HepG2 (cell line): ENCODE data around the gene NYAP1. TPM values are rescaled to one million over a fixed set of nuclear protein-coding genes. Genes with fewer than 3 reads are reported as not detected.

Experiments used
- BCL6 ChIP-seq: IDR thresholded peaks from 2 replicates; pipeline ENCODE4 v1.6.1; 2016; ENCODE audit warnings: missing genetic modification reagents, missing compliant biosample characterization
- DDIT3 ChIP-seq: sonication (generic); formaldehyde crosslinking; IDR thresholded peaks from 2 replicates; pipeline ENCODE4 v1.4.0; 2020; ENCODE audit warnings: mild to moderate bottlenecking, missing genetic modification reagents
- GFI1 ChIP-seq: sonication (generic); formaldehyde crosslinking; IDR thresholded peaks from 2 replicates; pipeline ENCODE4 v1.5.0; 2020; ENCODE audit warnings: missing genetic modification reagents, mild to moderate bottlenecking, borderline replicate concordance
- HCFC1 ChIP-seq: fragments of 150-350 bp; IDR thresholded peaks from 2 replicates; pipeline ENCODE4 v1.6.1; 2014; ENCODE audit warnings: low read depth, low read length
- HNF4A ChIP-seq: sonication (generic); formaldehyde crosslinking; IDR thresholded peaks from 2 replicates; pipeline ENCODE4 v1.4.0; 2020; ENCODE audit warnings: missing genetic modification reagents
- LBX2 ChIP-seq: sonication (generic); formaldehyde crosslinking; IDR thresholded peaks from 2 replicates; pipeline ENCODE4 v1.5.0; 2020; ENCODE audit warnings: missing genetic modification reagents, mild to moderate bottlenecking, borderline replicate concordance
- NFKBIZ ChIP-seq: IDR thresholded peaks from 2 replicates; pipeline ENCODE4 v1.6.1; 2018; ENCODE audit warnings: missing genetic modification reagents, missing compliant biosample characterization
- PLSCR1 ChIP-seq: sonication (generic); formaldehyde crosslinking; IDR thresholded peaks from 2 replicates; pipeline ENCODE4 v1.5.0; 2020; ENCODE audit warnings: missing genetic modification reagents, mild to moderate bottlenecking, borderline replicate concordance
- PPARG ChIP-seq: conservative IDR thresholded peaks from 2 replicates; pipeline ENCODE4 v1.6.1; 2016; ENCODE audit warnings: missing biosample characterization, missing genetic modification reagents
- RBM39 ChIP-seq: fragments of 200-400 bp; formaldehyde crosslinking; IDR thresholded peaks from one replicate; pipeline ENCODE4 v1.6.1; 2018; ENCODE audit warnings: antibody characterized with exemption, mild to moderate bottlenecking, low read depth, low read length; ENCODE audit not compliant: poor library complexity, severe bottlenecking
- SKI ChIP-seq: fragments of 450-650 bp; IDR thresholded peaks from one replicate; pipeline ENCODE4 v1.6.1; 2018; ENCODE audit warnings: mild to moderate bottlenecking; ENCODE audit not compliant: partially characterized antibody
- TEAD3 ChIP-seq: optimal IDR thresholded peaks from 2 replicates; pipeline ENCODE3; 2016; ENCODE audit warnings: borderline replicate concordance
- ZBTB40 ChIP-seq, 2 experiments: fragments of 450-650 bp in 1 of 2; sonication (generic) in 1 of 2; formaldehyde crosslinking in 1 of 2; IDR thresholded peaks; 2 replicates each; pipeline versions ENCODE4 v1.6.1 to v1.8.0; 2016 to 2022; ENCODE audit warnings: antibody characterized with exemption in 1 of 2, mild to moderate bottlenecking in 1 of 2, missing genetic modification reagents in 1 of 2
- ZKSCAN5 ChIP-seq: sonication (generic); formaldehyde crosslinking; IDR thresholded peaks from 2 replicates; pipeline ENCODE4 v1.5.1; 2020; ENCODE audit warnings: mild to moderate bottlenecking, missing genetic modification reagents
- ZNF138 ChIP-seq: sonication (generic); formaldehyde crosslinking; IDR thresholded peaks from 2 replicates; pipeline ENCODE4 v1.5.0; 2020; ENCODE audit warnings: mild to moderate bottlenecking, low read depth, missing genetic modification reagents
- ZNF224 ChIP-seq: sonication (generic); formaldehyde crosslinking; IDR thresholded peaks from 2 replicates; pipeline ENCODE4 v1.5.0; 2020; ENCODE audit warnings: mild to moderate bottlenecking, missing genetic modification reagents
- ZNF530 ChIP-seq: sonication (generic); formaldehyde crosslinking; IDR thresholded peaks from 2 replicates; pipeline ENCODE4 v1.5.0; 2020; ENCODE audit warnings: low read depth, mild to moderate bottlenecking, missing genetic modification reagents
- ZNF605 ChIP-seq: sonication (generic); formaldehyde crosslinking; IDR thresholded peaks from 2 replicates; pipeline ENCODE4 v1.8.0; 2022; ENCODE audit warnings: mild to moderate bottlenecking, missing genetic modification reagents
- ZNF761 ChIP-seq: sonication (generic); formaldehyde crosslinking; conservative IDR thresholded peaks from 2 replicates; pipeline ENCODE4 v1.4.0; 2020; ENCODE audit warnings: mild to moderate bottlenecking, missing genetic modification reagents
- polyA plus RNA-seq, 8 experiments: library from polyadenylated mRNA; depleted of rRNA in 3 of 8; stranded (reverse) in 7 of 8; unstranded in 1 of 8; fragments of >200 nt; fragmentation: Illumina TruSeq in 4 of 8; extraction: Trizol in 4 of 8; gene quantifications; 2 replicates each; pipeline versions ENCODE4 v1.2.1 to v1.2.3, GENCODE V29; 2011 to 2016; ENCODE audit warnings: low read depth in 4 of 8, missing spikeins in 1 of 8, mixed read lengths in 1 of 8; ENCODE audit not compliant: insufficient read depth in 1 of 8
- total RNA-seq, 5 experiments: library from RNA; depleted of rRNA; stranded (reverse); fragments of >200 nt; fragmentation: Illumina TruSeq; extraction: Trizol; gene quantifications; 2 replicates each; pipeline ENCODE4 v1.2.3, GENCODE V29; 2016; ENCODE audit warnings: low read depth in 1 of 5

NYAP1 gene
- total and polyA plus RNA-seq, 2 of the 13 experiments (the other 11 are each of a cell fraction or from before 2014, with no cell fraction given) = 0.15 to 0.46 TPM

GRCh38 chr7:100538654-100539435 lies 55.1 kb downstream of the NYAP1 start, which contains the start of gene AGFG2 (continued):
- TF ChIP-seq ZBTB40 (IDR thresholded peaks at IDR 0.05) = no peak
- no peak; the same call in 1 of the 2 replicates for TF ChIP-seq ZBTB40 (CRISPR knock-in tag; IDR thresholded peaks at IDR 0.05)
- TF ChIP-seq PLSCR1 = no peak
- no peak for TF ChIP-seq SKI
- TF ChIP-seq GFI1 (CRISPR knock-in tag) = peak; percentile 57; the same call in 1 of the 2 replicates
- TF ChIP-seq HNF4A (CRISPR knock-in tag) = no peak
- TF ChIP-seq ZNF761 = peak; percentile 44; the same call in 1 of the 2 replicates
- TF ChIP-seq ZNF138 = no peak; the same call in 1 of the 2 replicates
- TF ChIP-seq HCFC1 = no peak; the same call in 1 of the 2 replicates
- peak; percentile 78; the same call in 1 of the 2 replicates for TF ChIP-seq ZNF224 (CRISPR knock-in tag)
- TF ChIP-seq DDIT3 (CRISPR knock-in tag) = no peak
- no peak for TF ChIP-seq NFKBIZ (CRISPR knock-in tag)
- TF ChIP-seq ZKSCAN5 (CRISPR knock-in tag) = no peak
- TF ChIP-seq PPARG (CRISPR knock-in tag) = 0 out of 2 replicates have a peak, but pooled peaks have one; percentile 44
- TF ChIP-seq BCL6 = no peak
- peak; percentile 66 for TF ChIP-seq ZNF605
- no peak for TF ChIP-seq ZNF530 (CRISPR knock-in tag)
- TF ChIP-seq RBM39 = peak; percentile 84
- 0 out of 2 replicates have a peak, but pooled peaks have one; percentile 49 for TF ChIP-seq LBX2 (CRISPR knock-in tag)
- TF ChIP-seq TEAD3 (CRISPR knock-in tag) = no peak
